Measurements from ENCODE around the gene MYRIP. TPM values are rescaled to one million over a fixed set of nuclear protein-coding genes. Genes with fewer than 3 reads are reported as not detected.

Gene MYRIP
- total RNA-seq, 6 donors from 2014 or later: 0.55 to 4.3 (median 2.1) TPM; not detected in 1

GRCh38 chr3:40230382-40230781 is 421.0 kb downstream of the MYRIP start:
- TF ChIP-seq POLR2AphosphoS5 (IDR thresholded peaks at IDR 0.05): no peak
- TF ChIP-seq POLR2A (IDR thresholded peaks at IDR 0.05): no peak
- no peak for TF ChIP-seq CTCF (IDR thresholded peaks at IDR 0.05)
- no peak for TF ChIP-seq EP300 (IDR thresholded peaks at IDR 0.05)
- DNase-seq (no peak), ATAC-seq (ENCODE audit: low FRiP score in 2 of 2) (no peak)
- Histone ChIP-seq H3K36me3 (no peaks in the 10 kb centered on the region), H3K27me3 (no peaks in the 10 kb centered on the region), H3K9me3 (no peaks in the 10 kb centered on the region), H3K4me3 (no peak overlapping the region), H3K4me1 (no peaks in the 10 kb centered on the region), H3K27ac (no peak overlapping the region)

- 77 to 82% methylated on average over 2 of the region's 2 CpGs for WGBS, 2 donors
- Histone ChIP-seq H3K27ac (no peak overlapping the region), H3K4me3 (no peak overlapping the region), H3K4me1 (no peaks in the 10 kb centered on the region), H3K36me3 (no peaks in the 10 kb centered on the region), H3K27me3 (no peaks in the 10 kb centered on the region), H3K9me3 (no peaks in the 10 kb centered on the region)
- ATAC-seq (ENCODE audit: low FRiP score in 2 of 2) (no peak), DNase-seq (no peak)
- no peak for TF ChIP-seq EP300 (IDR thresholded peaks at IDR 0.05)
- TF ChIP-seq CTCF (IDR thresholded peaks at IDR 0.05): no peak
- TF ChIP-seq POLR2AphosphoS5 (IDR thresholded peaks at IDR 0.05): no peak
- no peak for TF ChIP-seq POLR2A (IDR thresholded peaks at IDR 0.05)
Observed at GRCh38 chr3:40232626-40233025, 423.2 kb downstream of the MYRIP start.

GRCh38 chr3:40237159-40237558 is 427.8 kb downstream of the MYRIP start:
- Histone ChIP-seq H3K27me3 (no peaks in the 10 kb centered on the region), H3K36me3 (no peaks in the 10 kb centered on the region), H3K9me3 (no peaks in the 10 kb centered on the region), H3K4me1 (no peaks in the 10 kb centered on the region), H3K4me3 (no peak overlapping the region), H3K27ac (no peak overlapping the region)
- no peak for ATAC-seq (ENCODE audit: low FRiP score in 2 of 2)
- no peak for TF ChIP-seq CTCF (IDR thresholded peaks at IDR 0.05)
- no peak for TF ChIP-seq POLR2AphosphoS5 (IDR thresholded peaks at IDR 0.05)
- TF ChIP-seq EP300 (IDR thresholded peaks at IDR 0.05): no peak
- no peak for TF ChIP-seq POLR2A (IDR thresholded peaks at IDR 0.05)
- 64 to 85% methylated on average over 1 of the region's 1 CpG for WGBS, 2 donors
- no peak for DNase-seq

- TF ChIP-seq POLR2AphosphoS5 (IDR thresholded peaks at IDR 0.05) (no peak), EP300 (IDR thresholded peaks at IDR 0.05) (no peak), POLR2A (IDR thresholded peaks at IDR 0.05) (no peak), CTCF (IDR thresholded peaks at IDR 0.05) (no peak)
- WGBS, 2 donors: 59 to 83% methylated on average over 8 of the region's 8 CpGs
- Histone ChIP-seq H3K4me3 (no peak overlapping the region), H3K27me3 (no peaks in the 10 kb centered on the region), H3K4me1 (no peaks in the 10 kb centered on the region), H3K9me3 (no peaks in the 10 kb centered on the region), H3K36me3 (no peaks in the 10 kb centered on the region), H3K27ac (no peak overlapping the region)
- no peak for ATAC-seq (ENCODE audit: low FRiP score in 2 of 2)
- no peak for DNase-seq
Observed at GRCh38 chr3:40237889-40238571, 428.6 kb downstream of the MYRIP start.

- WGBS, 2 donors: 92 to 100% methylated on average over 1 of the region's 1 CpG
- no peak overlapping the region for H3K4me3 ChIP-seq
- TF ChIP-seq EP300 (IDR thresholded peaks at IDR 0.05): no peak
- no peak for TF ChIP-seq POLR2A (IDR thresholded peaks at IDR 0.05)
- TF ChIP-seq POLR2AphosphoS5 (IDR thresholded peaks at IDR 0.05): no peak
- no peak for TF ChIP-seq CTCF (IDR thresholded peaks at IDR 0.05)
- H3K27me3 ChIP-seq: no peaks in the 10 kb centered on the region
- DNase-seq: no peak
- no peak overlapping the region for H3K27ac ChIP-seq
- no peak for ATAC-seq (ENCODE audit: low FRiP score in 2 of 2)
- H3K4me1 ChIP-seq: no peaks in the 10 kb centered on the region
- no peaks in the 10 kb centered on the region for H3K9me3 ChIP-seq
- no peaks in the 10 kb centered on the region for H3K36me3 ChIP-seq
Observed at GRCh38 chr3:40240921-40241320, 431.5 kb downstream of the MYRIP start.
